ENCODE data around the gene AOC3.
A peak's percentile ranks its signal among the peaks of the same experiment; 100 is the strongest.

The AOC3 gene, protein sequence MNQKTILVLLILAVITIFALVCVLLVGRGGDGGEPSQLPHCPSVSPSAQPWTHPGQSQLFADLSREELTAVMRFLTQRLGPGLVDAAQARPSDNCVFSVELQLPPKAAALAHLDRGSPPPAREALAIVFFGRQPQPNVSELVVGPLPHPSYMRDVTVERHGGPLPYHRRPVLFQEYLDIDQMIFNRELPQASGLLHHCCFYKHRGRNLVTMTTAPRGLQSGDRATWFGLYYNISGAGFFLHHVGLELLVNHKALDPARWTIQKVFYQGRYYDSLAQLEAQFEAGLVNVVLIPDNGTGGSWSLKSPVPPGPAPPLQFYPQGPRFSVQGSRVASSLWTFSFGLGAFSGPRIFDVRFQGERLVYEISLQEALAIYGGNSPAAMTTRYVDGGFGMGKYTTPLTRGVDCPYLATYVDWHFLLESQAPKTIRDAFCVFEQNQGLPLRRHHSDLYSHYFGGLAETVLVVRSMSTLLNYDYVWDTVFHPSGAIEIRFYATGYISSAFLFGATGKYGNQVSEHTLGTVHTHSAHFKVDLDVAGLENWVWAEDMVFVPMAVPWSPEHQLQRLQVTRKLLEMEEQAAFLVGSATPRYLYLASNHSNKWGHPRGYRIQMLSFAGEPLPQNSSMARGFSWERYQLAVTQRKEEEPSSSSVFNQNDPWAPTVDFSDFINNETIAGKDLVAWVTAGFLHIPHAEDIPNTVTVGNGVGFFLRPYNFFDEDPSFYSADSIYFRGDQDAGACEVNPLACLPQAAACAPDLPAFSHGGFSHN

DNA sequence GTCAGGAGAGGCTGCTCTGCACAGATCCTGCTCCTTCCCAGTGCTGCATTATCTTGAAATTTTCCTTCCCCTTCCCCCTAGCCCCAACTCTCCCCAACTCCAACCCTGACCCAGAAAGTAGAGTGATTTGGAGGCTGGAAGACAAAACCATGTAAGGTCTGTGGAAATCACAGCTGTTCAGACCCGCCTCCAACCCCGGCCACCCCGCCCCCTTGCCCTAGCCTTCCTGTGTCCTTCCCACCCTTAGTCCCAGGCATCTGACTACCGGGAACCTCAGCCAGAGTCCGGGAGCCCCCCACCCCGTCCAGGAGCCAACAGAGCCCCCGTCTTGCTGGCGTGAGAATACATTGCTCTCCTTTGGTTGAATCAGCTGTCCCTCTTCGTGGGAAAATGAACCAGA lies at the start of gene AOC3:
Gene AOC3 (plus strand): TSS at position 246 of the 400 bp plus-strand sequence. CDS start 145 bp downstream, at position 391.
- FAIRE-seq: no peak

GRCh38 chr17:42803074-42803883 lies 47.7 kb upstream of the AOC3 start:
- no peak for FAIRE-seq

DNA sequence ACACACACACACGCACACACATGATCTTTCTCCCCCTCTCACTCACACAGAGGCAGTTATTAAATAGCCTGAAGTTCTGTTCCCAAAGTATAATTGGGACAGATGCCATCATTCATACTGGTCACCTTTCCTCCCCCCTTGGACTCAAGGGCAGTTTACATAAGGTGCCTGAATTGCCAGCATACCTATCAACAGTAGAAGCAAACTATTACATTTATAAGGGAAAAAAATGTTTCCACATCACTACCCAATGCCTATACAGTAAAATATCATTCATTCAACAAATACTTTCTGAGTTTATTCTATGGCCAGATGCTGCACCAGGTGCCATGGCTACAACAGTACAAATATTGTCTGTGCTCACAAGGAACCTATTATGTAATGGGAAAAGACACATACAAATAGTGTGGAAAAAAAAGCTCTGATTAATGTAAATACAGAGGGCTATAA lies 46.1 kb upstream of the AOC3 start:
- FAIRE-seq: no peak

DNA sequence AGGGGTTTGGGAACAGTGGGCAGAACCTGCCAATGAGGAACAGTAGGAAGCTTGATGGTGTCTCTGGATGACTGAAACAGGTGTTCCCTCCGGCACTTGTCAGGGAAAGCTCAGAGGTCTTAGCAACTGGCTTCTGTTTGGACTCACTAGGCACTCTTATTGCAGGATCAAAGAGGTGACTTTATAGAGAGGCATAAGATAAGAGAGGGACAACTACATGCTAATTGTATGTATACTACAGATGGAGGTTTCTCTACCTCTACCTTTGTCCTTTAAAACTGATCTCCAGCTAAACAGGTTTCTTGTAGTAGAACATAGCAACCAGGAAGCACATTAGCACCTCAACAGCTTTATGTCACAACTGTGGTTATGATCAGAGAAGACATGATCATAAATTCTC lies 44.8 kb upstream of the AOC3 start:
- no peak for FAIRE-seq

DNA sequence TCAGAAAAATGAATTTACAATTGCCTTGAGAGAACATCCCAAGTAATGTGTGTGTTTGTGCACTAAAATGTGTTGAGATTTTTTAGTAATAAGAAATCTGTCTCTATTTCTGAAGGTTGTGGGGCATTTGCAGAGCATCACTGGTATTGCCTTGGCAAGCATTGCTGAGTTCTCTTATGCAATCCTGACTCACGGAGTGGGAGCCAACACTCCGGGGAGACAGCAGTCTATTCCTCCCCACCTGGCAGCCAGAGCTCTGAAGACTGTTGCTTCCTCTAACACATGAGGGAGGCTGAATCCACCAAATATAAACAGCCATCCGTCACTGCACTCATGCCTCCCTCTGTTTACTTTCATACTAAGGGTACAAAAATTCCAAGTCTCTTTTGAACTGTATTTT lies 41.7 kb upstream of the AOC3 start:
- FAIRE-seq: no peak

DNA sequence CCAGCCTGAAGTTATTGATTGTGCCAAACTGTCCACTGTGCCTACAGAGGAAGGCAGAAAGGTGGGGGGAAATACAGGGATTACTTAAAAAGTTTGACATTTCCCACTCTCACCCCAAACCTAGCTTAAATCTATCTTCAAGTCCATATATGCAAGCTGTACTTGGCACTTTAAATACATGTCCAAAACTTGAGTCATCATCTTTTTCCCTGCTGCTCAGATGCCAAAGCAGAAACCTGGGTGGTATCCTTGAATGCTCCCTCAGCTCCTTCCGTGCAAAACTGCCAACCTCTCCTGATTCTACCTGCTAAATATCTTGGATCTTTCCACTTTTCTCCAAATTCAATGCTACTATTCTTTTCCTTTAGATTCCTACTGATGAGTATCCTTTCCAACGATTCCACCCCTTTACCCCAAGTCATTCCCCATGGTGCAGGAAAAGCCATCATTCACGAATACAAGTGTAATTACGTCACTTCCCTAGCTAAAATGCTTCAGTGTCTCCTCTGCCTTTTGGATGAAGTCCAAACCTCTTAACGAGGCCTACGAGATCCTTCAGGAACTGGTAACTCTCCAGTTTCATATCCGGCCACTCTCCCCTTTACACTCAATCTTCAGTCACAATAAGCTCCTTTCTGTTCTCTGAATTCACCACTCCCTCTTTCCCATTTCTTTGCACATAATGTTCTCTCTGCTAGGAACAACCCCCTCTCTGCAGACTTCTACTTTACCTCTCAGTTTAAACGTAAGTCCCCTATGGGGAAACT lies 36.2 kb upstream of the AOC3 start:
- FAIRE-seq: no peak

DNA sequence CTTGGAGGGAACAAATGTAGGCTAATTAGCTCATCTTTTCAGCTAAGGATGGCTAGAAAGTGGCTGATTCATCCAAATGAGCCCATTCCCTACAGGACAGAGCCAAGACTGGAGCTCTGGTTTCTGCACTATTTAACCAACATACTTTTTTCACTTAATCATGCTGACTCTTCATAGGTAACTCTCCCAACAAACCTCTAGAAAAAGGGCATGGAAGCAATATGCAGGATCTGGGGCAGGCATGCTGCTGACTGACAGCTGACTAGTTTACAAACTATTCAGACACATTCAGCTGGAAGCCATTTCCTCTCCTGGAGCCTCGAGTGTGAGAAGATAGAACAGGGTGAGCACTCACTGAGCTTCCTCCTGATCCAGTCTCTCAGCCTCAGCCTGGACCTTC lies 33.1 kb upstream of the AOC3 start:
- no peak for FAIRE-seq

DNA sequence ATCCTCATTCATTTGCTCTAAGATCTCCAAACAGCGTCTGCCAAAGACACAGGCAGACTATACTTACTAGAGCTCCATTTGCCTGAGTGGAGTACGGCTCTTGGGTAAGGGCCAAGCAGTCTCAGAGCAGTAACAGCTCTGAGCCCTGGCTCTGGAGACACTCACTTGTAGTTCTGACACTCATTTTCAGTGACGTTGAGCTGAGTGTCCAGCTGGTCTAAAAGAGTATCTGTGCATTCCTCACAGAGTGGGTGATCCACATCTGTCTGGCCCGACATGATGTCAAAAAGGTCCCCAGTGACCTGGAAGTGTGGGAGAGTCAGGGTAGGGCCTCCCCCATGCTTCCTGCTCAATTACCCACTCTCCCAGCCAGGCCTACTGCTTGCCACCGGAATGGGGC lies 32.6 kb upstream of the AOC3 start:
- no peak for FAIRE-seq

DNA sequence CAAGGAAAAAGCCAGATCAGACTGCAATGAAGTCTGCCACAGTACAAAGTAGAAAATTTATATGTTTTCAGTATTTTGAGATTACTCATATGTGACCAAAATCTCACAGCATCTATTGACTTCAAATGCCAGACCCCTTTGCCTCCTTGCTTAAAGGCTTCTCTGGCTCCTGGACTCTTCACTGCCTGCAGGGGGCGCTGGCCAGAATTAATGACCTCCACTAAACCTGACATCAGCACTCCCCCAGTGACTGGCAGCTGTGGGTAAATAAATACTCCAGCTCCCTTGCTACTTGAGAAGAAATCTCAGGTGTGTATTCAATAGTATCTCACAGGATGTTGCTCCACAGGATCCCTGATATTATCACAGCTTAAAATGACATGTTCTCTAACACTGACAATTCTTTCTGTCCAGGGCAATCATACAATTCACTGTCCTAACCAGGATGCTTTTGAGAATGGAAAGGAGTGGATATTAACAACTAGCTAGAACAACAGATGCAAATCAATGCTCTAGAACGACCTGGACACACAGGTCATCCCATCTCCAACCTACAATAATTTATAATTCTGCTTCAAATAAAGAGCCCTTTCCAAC lies 31.0 kb upstream of the AOC3 start:
- no peak for FAIRE-seq

DNA sequence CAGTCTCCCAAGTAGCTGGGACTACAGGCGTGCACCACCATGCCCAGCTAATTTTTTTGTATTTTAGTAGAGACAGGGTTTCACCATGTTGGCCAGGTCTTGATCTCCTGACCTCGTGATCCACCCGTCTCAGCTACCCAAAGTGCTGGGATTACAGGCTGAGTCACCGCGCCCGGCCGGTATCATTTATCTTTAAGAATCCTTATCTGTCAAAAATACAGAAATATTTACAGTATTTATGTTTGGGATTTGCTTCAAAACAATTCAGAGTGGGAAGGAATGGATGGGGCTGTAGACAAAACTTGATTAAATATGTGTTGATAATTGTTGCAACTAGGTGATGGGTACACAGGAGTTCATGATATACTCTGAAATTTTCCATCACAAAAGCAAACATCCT lies 29.8 kb upstream of the AOC3 start:
- no peak for FAIRE-seq

DNA sequence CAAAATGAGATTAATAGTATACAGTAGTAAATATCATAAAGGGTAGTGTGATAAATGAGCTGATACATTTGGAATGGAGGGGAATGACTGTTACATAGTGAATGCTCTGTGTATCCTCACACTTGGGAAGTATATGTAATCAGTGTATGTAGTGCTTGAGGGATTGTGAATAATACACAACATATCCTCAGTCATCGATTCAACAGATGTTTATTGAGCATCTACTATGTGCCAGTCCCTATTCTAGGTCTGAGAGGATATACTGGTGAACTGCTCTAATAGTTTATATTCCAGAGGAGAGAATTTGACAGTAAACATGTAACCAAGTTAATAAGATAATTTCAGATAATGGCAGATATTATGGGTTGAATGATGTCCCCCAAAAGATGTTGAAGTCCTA lies 23.5 kb upstream of the AOC3 start:
- FAIRE-seq: no peak

GRCh38 chr17:42830971-42831370 lies 20.0 kb upstream of the AOC3 start:
- FAIRE-seq: no peak

- no peak for FAIRE-seq
These were observed 18.6 kb upstream of the AOC3 start for GRCh38 chr17:42832213-42832933.

- FAIRE-seq: no peak
These were observed 17.8 kb upstream of the AOC3 start, which contains the start of gene PSME3 for GRCh38 chr17:42832934-42833766. TSS of gene PSME3 (plus strand) at chr17:42833397. CDS start at chr17:42833632, 235 bp downstream.

DNA sequence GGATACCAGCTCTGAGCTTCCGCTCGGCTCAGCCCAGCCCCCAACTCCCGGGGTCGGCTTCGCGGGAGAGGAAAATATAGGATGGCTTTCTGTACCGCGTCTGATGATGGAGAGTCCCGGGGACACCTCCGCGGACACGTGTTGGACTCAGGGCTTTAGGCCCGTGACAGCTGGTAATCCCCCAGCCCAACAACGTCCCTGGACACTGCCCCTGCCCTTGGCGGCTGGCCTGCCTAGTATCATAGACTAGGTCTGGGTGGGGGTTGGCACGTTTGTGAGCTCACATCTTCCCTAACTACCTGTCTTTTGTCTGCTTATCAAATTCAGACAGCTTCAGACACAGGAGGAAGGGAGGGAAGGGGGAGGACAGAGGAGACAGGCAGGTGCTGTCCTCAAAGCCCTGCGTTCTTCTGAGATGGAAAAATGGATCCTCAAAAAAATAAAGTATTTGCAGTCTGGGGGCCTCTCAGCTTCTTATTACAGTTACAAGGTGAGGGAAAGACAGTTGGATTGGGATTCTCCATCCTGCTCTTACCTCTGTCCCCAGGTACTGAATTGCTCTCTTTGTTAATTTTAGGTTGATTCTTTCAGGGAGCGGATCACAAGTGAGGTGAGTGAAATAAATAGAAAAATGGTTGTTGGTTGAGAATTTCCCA lies 17.1 kb upstream of the AOC3 start:
- no peak for FAIRE-seq

- FAIRE-seq: no peak
These were observed 15.3 kb upstream of the AOC3 start for GRCh38 chr17:42835732-42836131.

GRCh38 chr17:42841975-42842685 lies 8.9 kb upstream of the AOC3 start:
- no peak for FAIRE-seq

DNA sequence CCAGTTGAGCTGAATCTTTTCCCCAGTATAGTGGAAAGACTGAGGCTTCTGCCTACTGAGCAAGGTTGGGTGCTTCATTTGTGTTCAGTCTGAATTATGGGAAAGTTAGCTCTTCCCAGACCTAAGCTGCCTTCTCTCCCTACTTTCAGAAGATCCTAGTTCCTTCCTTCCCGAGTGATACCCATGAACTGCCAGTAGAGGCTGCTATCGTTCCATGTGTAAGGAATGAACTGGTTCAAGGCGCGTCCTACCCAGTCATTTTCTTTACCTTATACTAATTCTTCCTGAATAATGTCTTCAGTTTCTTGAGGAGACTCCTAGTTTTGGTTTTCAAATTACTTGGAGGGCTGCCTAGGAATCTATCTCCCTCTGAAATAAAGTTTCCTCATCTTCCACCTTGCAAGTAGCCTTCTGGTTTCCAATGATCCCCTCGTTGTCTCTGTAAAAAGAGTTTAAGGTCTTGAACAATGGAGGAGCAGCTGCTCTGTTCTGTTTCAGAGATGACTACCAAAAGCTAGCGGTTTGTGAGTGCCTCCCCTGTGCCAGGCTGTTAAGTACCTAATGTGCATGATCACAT lies 7.6 kb upstream of the AOC3 start:
- peak; percentile 66 for FAIRE-seq

GRCh38 chr17:42844271-42844670 lies 6.7 kb upstream of the AOC3 start, which contains the start of gene AOC2:
TSS of gene AOC2 (plus strand) at chr17:42844580. CDS start at chr17:42844627, 47 bp downstream.
- FAIRE-seq: no peak

Data from TTC549 (cell line).